ENCODE results near the gene BRD4.

BRD4 gene

GRCh38 chr19:15212711-15213110, 119.6 kb downstream of the BRD4 start:
- Histone ChIP-seq H3K27me3 (replicated peaks) (no peaks in the 10 kb centered on the region), H3K36me3 (replicated peaks) (no peaks in the 10 kb centered on the region), H3K4me3 (ENCODE audit: low read depth, low read length) (no peak overlapping the region), H3K27ac (no peak overlapping the region)
- in situ Hi-C loops (cut with HindIII; ENCODE audit: low pct_ligation_motif_present, low sequenced_read_pairs) = no loop called here
- no peak for DNase-seq
- TF ChIP-seq CTCF (IDR thresholded peaks at IDR 0.05; ENCODE audit: low read depth, low read length, missing control alignments) = no peak

GRCh38 chr19:15210323-15210781, 122.0 kb downstream of the BRD4 start:
- peak overlapping the region; percentile 50 for H3K27ac ChIP-seq
- H3K36me3 ChIP-seq (replicated peaks) = no peaks in the 10 kb centered on the region
- no peak for TF ChIP-seq CTCF (IDR thresholded peaks at IDR 0.05; ENCODE audit: low read depth, low read length, missing control alignments)
- in situ Hi-C loops (cut with HindIII; ENCODE audit: low pct_ligation_motif_present, low sequenced_read_pairs) = no loop called here
- H3K27me3 ChIP-seq (replicated peaks) = no peaks in the 10 kb centered on the region
- DNase-seq = peak; percentile 72
- H3K4me3 ChIP-seq (ENCODE audit: low read depth, low read length) = no peak overlapping the region

GRCh38 chr19:15201374-15202023, 130.8 kb downstream of the BRD4 start:
- no peaks in the 10 kb centered on the region for H3K36me3 ChIP-seq (replicated peaks)
- no peak for DNase-seq
- H3K27me3 ChIP-seq (replicated peaks) = no peaks in the 10 kb centered on the region
- TF ChIP-seq CTCF (IDR thresholded peaks at IDR 0.05; ENCODE audit: low read depth, low read length, missing control alignments) = no peak
- no peak overlapping the region for H3K27ac ChIP-seq
- H3K4me3 ChIP-seq (ENCODE audit: low read depth, low read length) = peak overlapping the region; percentile 77
- in situ Hi-C loops (cut with HindIII; ENCODE audit: low pct_ligation_motif_present, low sequenced_read_pairs) = no loop called here

GRCh38 chr19:15200553-15201364, 131.6 kb downstream of the BRD4 start, which contains the start of gene NOTCH3:
NOTCH3 (minus strand) TSS chr19:15200995; CDS start chr19:15200905, 90 bp downstream.
- Histone ChIP-seq H3K36me3 (replicated peaks) (no peaks in the 10 kb centered on the region), H3K27ac (peak within 1 kb of the TSS; percentile 20), H3K27me3 (replicated peaks) (no peaks in the 10 kb centered on the region), H3K4me3 (ENCODE audit: low read depth, low read length) (peak within 1 kb of the TSS; percentile 77)
- in situ Hi-C loops (cut with HindIII; ENCODE audit: low pct_ligation_motif_present, low sequenced_read_pairs) = no loop called here
- TF ChIP-seq CTCF (IDR thresholded peaks at IDR 0.05; ENCODE audit: low read depth, low read length, missing control alignments) = no peak
- DNase-seq = no peak

GRCh38 chr19:15199661-15200552, 132.4 kb downstream of the BRD4 start:
- DNase-seq = no peak
- no peak overlapping the region for H3K27ac ChIP-seq
- TF ChIP-seq CTCF (IDR thresholded peaks at IDR 0.05; ENCODE audit: low read depth, low read length, missing control alignments) = no peak
- H3K27me3 ChIP-seq (replicated peaks) = no peaks in the 10 kb centered on the region
- H3K36me3 ChIP-seq (replicated peaks) = no peaks in the 10 kb centered on the region
- H3K4me3 ChIP-seq (ENCODE audit: low read depth, low read length) = peak overlapping the region; percentile 77
- in situ Hi-C loops (cut with HindIII; ENCODE audit: low pct_ligation_motif_present, low sequenced_read_pairs) = no loop called here

All from brain microvascular endothelial cell (primary cell).